Melanocyte of skin (primary cell): ENCODE data around the gene PCDHGA9. TPM values are rescaled to one million over a fixed set of nuclear protein-coding genes. Genes with fewer than 3 reads are reported as not detected.

Source experiments
- total RNA-seq, 2 donors: library from RNA; depleted of rRNA; stranded (reverse); fragments of >200 nt; gene quantifications; 2 replicates each; pipeline ENCODE4 v1.2.3, GENCODE V29; 2012

Gene PCDHGA9
- total RNA-seq, 2 donors, result 1.00 to 1.4 TPM

DNA sequence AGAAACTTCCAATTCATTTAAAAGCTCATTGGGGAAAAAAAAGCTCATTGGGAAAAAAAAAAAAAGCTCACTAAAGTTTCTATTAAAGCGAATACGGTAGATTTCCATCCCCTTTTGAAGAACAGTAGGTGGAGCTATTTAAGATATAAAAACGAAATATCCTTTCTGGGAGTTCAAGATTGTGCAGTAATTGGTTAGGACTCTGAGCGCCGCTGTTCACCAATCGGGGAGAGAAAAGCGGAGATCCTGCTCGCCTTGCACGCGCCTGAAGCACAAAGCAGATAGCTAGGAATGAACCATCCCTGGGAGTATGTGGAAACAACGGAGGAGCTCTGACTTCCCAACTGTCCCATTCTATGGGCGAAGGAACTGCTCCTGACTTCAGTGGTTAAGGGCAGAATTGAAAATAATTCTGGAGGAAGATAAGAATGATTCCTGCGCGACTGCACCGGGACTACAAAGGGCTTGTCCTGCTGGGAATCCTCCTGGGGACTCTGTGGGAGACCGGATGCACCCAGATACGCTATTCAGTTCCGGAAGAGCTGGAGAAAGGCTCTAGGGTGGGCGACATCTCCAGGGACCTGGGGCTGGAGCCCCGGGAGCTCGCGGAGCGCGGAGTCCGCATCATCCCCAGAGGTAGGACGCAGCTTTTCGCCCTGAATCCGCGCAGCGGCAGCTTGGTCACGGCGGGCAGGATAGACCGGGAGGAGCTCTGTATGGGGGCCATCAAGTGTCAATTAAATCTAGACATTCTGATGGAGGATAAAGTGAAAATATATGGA lies 27.9 kb downstream of the PCDHGA9 start, which contains the start of gene PCDHGA12:
TSS of gene PCDHGA12 (plus strand) at position 176 of the 782 bp plus-strand sequence. CDS start at position 429, 253 bp downstream.

Other genes with a start within 250 kb of the PCDHGA9 start
- under 1 TPM; under 0.01 TPM for gene PCDHB7, start 230.1 kb upstream of the PCDHGA9 start, total RNA-seq
- under 1 TPM in 1 of 2 donors, not detected in 1; under 0.01 TPM for gene PCDHB8, start 225.0 kb upstream of the PCDHGA9 start, total RNA-seq
- not detected for gene PCDHB16, start 220.4 kb upstream of the PCDHGA9 start, total RNA-seq
- gene PCDHB9, start 215.6 kb upstream of the PCDHGA9 start, total RNA-seq, result under 1 TPM in 1 of 2 donors, not detected in 1; under 0.01 TPM
- under 1 TPM in 1 of 2 donors, not detected in 1; under 0.01 TPM for gene PCDHB10, start 210.4 kb upstream of the PCDHGA9 start, total RNA-seq
- gene PCDHB11, start 203.2 kb upstream of the PCDHGA9 start, total RNA-seq, result not detected
- under 1 TPM in 1 of 2 donors, not detected in 1; under 0.01 TPM for gene PCDHB12, start 194.1 kb upstream of the PCDHGA9 start, total RNA-seq
- gene PCDHB13, start 188.9 kb upstream of the PCDHGA9 start, total RNA-seq, result under 1 TPM; under 0.01 to 0.34 TPM
- gene PCDHB14, start 179.4 kb upstream of the PCDHGA9 start, total RNA-seq, result under 1 TPM in 1 of 2 donors, not detected in 1; under 0.01 TPM
- gene PCDHB15, start 157.4 kb upstream of the PCDHGA9 start, total RNA-seq, result not detected
- not detected for gene SLC25A2, start 98.7 kb upstream of the PCDHGA9 start, total RNA-seq
- 10 to 100 TPM; 24.8 to 46.6 TPM for gene TAF7, start 82.0 kb upstream of the PCDHGA9 start, total RNA-seq
- gene PCDHGA1, start 72.3 kb upstream of the PCDHGA9 start, total RNA-seq, result under 1 TPM; under 0.01 TPM
- gene PCDHGA2, start 64.0 kb upstream of the PCDHGA9 start, total RNA-seq, result under 1 TPM; 0.67 to 0.69 TPM
- gene PCDHGA3, start 58.9 kb upstream of the PCDHGA9 start, total RNA-seq, result under 1 TPM; 0.67 to 0.69 TPM
- gene PCDHGB1, start 52.7 kb upstream of the PCDHGA9 start, total RNA-seq, result under 1 TPM; 0.33 to 0.69 TPM
- gene PCDHGA4, start 47.8 kb upstream of the PCDHGA9 start, total RNA-seq, result 1 to 10 TPM in 1 of 2 donors, under 1 TPM in 1; 0.67 to 1.0 TPM
- gene PCDHGB2, start 42.8 kb upstream of the PCDHGA9 start, total RNA-seq, result 1 to 10 TPM in 1 of 2 donors, under 1 TPM in 1; 0.67 to 1.0 TPM
- gene PCDHGA5, start 38.6 kb upstream of the PCDHGA9 start, total RNA-seq, result under 1 TPM; under 0.01 to 0.69 TPM
- gene PCDHGB3, start 32.5 kb upstream of the PCDHGA9 start, total RNA-seq, result under 1 TPM; 0.69 to 1.00 TPM
- gene PCDHGA6, start 28.9 kb upstream of the PCDHGA9 start, total RNA-seq, result 1 to 10 TPM in 1 of 2 donors, under 1 TPM in 1; 1.00 to 2.1 TPM
- gene PCDHGA7, start 20.0 kb upstream of the PCDHGA9 start, total RNA-seq, result 1 to 10 TPM in 1 of 2 donors, under 1 TPM in 1; 0.67 to 1.0 TPM
- gene PCDHGB4, start 15.1 kb upstream of the PCDHGA9 start, total RNA-seq, result 1 to 10 TPM; 5.3 to 5.9 TPM
- under 1 TPM; 0.34 to 0.67 TPM for gene PCDHGA8, start 10.1 kb upstream of the PCDHGA9 start, total RNA-seq
- 10 to 100 TPM in 1 of 2 donors, 1 to 10 TPM in 1; 8.7 to 12.0 TPM for gene PCDHGB5, start 4.8 kb upstream of the PCDHGA9 start, total RNA-seq
- gene PCDHGB6, start 5.2 kb downstream of the PCDHGA9 start, total RNA-seq, result 1 to 10 TPM; 1.4 to 1.7 TPM
- 1 to 10 TPM; 4.5 to 5.0 TPM for gene PCDHGA10, start 10.2 kb downstream of the PCDHGA9 start, total RNA-seq
- 1 to 10 TPM; 3.7 to 3.8 TPM for gene PCDHGB7, start 14.9 kb downstream of the PCDHGA9 start, total RNA-seq
- gene PCDHGA11, start 18.3 kb downstream of the PCDHGA9 start, total RNA-seq, result 1 to 10 TPM; 3.7 to 4.8 TPM
- 10 to 100 TPM; 28.0 to 36.8 TPM for gene PCDHGA12, start 27.7 kb downstream of the PCDHGA9 start, total RNA-seq
- gene PCDHGC3, start 73.2 kb downstream of the PCDHGA9 start, total RNA-seq, result 10 to 100 TPM; 50.2 to 64.6 TPM
- 1 to 10 TPM; 1.4 to 1.7 TPM for gene PCDHGC4, start 82.3 kb downstream of the PCDHGA9 start, total RNA-seq
- gene PCDHGC5, start 86.3 kb downstream of the PCDHGA9 start, total RNA-seq, result 1 to 10 TPM; 1.0 to 2.0 TPM
- 10 to 100 TPM; 12.4 to 23.3 TPM for gene DIAPH1, start 216.2 kb downstream of the PCDHGA9 start, total RNA-seq
- gene HDAC3, start 234.1 kb downstream of the PCDHGA9 start, total RNA-seq, result 10 to 100 TPM; 47.5 to 50.3 TPM
- gene RELL2, start 234.2 kb downstream of the PCDHGA9 start, total RNA-seq, result 1 to 10 TPM; 4.8 to 7.3 TPM
- 10 to 100 TPM; 20.0 to 22.3 TPM for gene FCHSD1, start 248.6 kb downstream of the PCDHGA9 start, total RNA-seq